GM19043 (cell line): ENCODE results near the gene RSF1.
"Not testable (repeated sequence)": the region's sequence is repeated elsewhere in the genome, so short reads cannot be mapped to it uniquely, and the experiment has no call there.

Experiments
- ATAC-seq: cut with Tn5 transposase; IDR thresholded peaks from one replicate; pipeline ENCODE4 v1.9.1; 2021; ENCODE audit warnings: low read depth; ENCODE audit not compliant: unreplicated experiment

RSF1 gene

DNA sequence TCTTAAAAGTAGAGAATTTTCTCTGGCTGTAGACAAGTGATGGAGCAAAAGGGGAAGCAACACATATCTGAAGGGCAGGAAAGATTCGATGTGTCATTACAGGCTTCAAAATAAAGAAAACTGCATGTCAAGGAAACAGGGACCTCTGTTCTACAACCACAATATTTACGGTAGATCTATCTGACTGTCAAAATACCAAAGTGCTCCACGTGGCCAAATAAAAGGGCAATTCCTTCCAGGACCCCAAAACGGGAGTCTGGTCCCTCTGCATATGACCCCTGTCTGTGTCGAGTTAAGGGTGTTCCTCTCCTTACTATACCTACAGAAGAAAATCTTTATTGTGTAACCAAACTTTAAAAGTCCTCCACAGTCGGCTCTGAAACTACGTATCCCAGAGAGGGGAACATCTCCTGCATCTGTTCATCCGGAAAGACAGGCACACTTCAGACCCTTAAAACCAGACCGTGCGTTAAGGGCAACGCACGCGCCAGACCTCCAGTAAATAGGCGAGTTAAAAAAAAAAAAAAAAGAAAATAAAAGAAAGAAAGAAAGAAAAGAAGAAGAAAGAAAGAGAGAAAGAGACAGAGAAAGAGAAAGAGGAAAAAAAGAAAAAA is 183.7 kb downstream of the RSF1 start:
- no peak for ATAC-seq

DNA sequence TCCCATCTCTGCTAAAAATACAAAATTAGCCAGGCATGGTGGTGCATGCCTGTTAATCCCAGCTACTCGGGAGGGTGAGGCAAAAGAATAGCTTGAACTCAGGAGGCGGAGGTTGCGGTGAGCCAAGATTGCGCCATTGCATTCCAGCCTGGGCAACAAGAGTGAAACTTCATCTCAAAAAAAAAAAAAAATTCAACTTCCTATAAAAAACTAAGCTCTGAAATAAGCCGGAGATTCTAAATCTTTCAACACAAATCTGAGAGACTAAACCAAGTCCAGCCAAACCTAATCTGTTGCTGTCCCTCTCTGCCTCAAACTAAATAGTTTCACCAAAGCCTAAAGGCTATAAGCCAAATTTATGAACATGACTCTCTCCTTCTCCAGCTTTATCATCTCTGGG is 186.6 kb downstream of the RSF1 start:
- ATAC-seq, result not testable (repeated sequence)

DNA sequence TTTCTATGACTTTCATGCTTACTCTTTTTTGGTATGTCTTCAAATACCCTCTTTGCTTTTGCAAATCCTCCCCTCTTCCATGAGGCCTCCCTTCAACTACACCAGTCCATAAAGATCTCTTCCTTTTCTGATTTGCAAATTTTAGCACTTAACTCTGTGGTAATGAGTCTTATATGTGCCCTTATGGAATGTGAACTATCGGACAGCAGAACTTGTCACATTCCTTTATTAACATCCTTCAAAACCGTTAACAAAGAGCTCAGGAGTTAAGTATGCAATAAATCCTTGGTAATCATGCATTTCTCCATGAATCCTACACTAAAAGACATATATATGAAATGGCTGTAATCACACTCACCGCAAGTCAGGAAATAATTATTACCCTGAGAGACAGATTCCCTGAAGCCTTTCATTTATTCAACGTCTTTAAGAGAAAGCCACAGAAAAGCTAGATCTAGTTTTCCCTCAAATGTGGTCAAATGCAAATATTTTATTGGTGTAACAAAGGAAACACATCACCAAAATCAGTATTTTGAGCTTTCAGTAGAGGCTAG is 190.3 kb downstream of the RSF1 start:
- no peak for ATAC-seq

- no peak for ATAC-seq
Observed at GRCh38 chr11:77619576-77620198, 200.8 kb downstream of the RSF1 start.

- ATAC-seq, result no peak
Observed at GRCh38 chr11:77617892-77618291, 202.6 kb downstream of the RSF1 start.

GRCh38 chr11:77611921-77612320 is 208.6 kb downstream of the RSF1 start:
- ATAC-seq, result no peak
